ENCODE measurements around the gene ADAMTS6. TPM values are rescaled to one million over a fixed set of nuclear protein-coding genes. Genes with fewer than 3 reads are reported as not detected.
A peak's percentile ranks its signal among the peaks of the same experiment; 100 is the strongest.

ADAMTS6 gene
- total and polyA plus RNA-seq, 9 donors, result 0.80 to 3.2 (median 1.4) TPM

- H3K4me1 ChIP-seq (ENCODE audit: control insufficient read depth, insufficient read depth, low read length), result no peaks in the 10 kb centered on the region
- H3K9me3 ChIP-seq (replicated peaks; ENCODE audit: control insufficient read depth, low read depth, low read length), result no peaks in the 10 kb centered on the region
- no peaks in the 10 kb centered on the region for H3K36me3 ChIP-seq (ENCODE audit: control insufficient read depth, insufficient read depth, low read length)
- no peak for DNase-seq
- H3K27ac ChIP-seq (ENCODE audit: low read length), result no peak overlapping the region
- H3K27me3 ChIP-seq (ENCODE audit: control insufficient read depth, insufficient read depth, low read length), result no peaks in the 10 kb centered on the region
- no peak overlapping the region for H3K4me3 ChIP-seq (ENCODE audit: low read length)
- WGBS (ENCODE audit: insufficient coverage), result no CpG with 5 or more reads among the region's 3 CpGs
These were observed 181.9 kb downstream of the ADAMTS6 start for GRCh38 chr5:65299861-65300260.

DNA sequence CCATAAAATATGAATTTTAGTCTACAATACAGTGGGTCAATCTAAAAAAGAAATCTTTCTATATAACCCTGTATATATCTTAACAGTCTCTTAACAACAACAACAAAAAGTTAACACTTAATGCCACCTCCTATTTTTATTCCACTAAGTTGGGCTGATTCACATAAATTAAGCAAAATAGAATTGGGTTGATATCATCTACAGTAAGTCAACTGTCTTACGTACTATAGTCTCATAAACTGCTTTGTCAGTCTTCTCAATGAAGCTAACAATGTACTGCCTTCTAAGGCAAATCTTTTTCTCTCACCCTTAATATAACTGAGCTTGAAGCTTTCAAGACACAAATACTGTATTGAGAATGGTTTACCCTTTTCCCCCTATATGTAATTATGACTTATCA, 185.7 kb downstream of the ADAMTS6 start:
- H3K27me3 ChIP-seq (ENCODE audit: control insufficient read depth, insufficient read depth, low read length), result no peaks in the 10 kb centered on the region
- no peaks in the 10 kb centered on the region for H3K9me3 ChIP-seq (replicated peaks; ENCODE audit: control insufficient read depth, low read depth, low read length)
- H3K4me1 ChIP-seq (ENCODE audit: control insufficient read depth, insufficient read depth, low read length), result no peaks in the 10 kb centered on the region
- no peaks in the 10 kb centered on the region for H3K36me3 ChIP-seq (ENCODE audit: control insufficient read depth, insufficient read depth, low read length)
- H3K4me3 ChIP-seq (ENCODE audit: low read length), result no peak overlapping the region
- WGBS (ENCODE audit: insufficient coverage), result no CpG with 5 or more reads among the region's 1 CpG
- H3K27ac ChIP-seq (ENCODE audit: low read length), result no peak overlapping the region
- DNase-seq, result no peak

DNA sequence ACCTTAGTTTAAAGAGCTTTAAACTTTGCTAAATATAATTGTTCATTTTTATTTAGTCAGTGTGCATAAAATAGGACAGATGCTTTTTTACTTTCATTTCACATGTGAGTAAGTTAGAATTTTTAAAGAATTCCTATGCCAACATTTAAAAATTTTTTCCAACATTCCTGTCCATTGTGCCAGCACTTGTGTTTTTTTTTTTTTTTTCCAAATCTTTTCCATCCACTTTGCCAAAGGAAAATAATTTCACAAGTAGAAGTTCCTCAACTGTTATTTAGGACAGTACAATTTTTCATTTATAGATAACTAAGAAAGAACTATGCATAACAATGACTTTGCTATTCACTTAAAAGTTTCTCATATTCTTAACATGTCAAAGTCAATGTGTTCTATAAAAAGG, 189.5 kb downstream of the ADAMTS6 start:
- Histone ChIP-seq H3K4me3 (ENCODE audit: low read length) (no peak overlapping the region), H3K9me3 (replicated peaks; ENCODE audit: control insufficient read depth, low read depth, low read length) (no peaks in the 10 kb centered on the region), H3K27me3 (ENCODE audit: control insufficient read depth, insufficient read depth, low read length) (no peaks in the 10 kb centered on the region), H3K27ac (ENCODE audit: low read length) (no peak overlapping the region), H3K36me3 (ENCODE audit: control insufficient read depth, insufficient read depth, low read length) (no peaks in the 10 kb centered on the region), H3K4me1 (ENCODE audit: control insufficient read depth, insufficient read depth, low read length) (no peaks in the 10 kb centered on the region)
- DNase-seq, result peak; percentile 66

- Histone ChIP-seq H3K27me3 (ENCODE audit: control insufficient read depth, insufficient read depth, low read length) (no peaks in the 10 kb centered on the region), H3K4me1 (ENCODE audit: control insufficient read depth, insufficient read depth, low read length) (no peaks in the 10 kb centered on the region), H3K4me3 (ENCODE audit: low read length) (no peak overlapping the region), H3K27ac (ENCODE audit: low read length) (no peak overlapping the region), H3K36me3 (ENCODE audit: control insufficient read depth, insufficient read depth, low read length) (no peaks in the 10 kb centered on the region), H3K9me3 (replicated peaks; ENCODE audit: control insufficient read depth, low read depth, low read length) (no peaks in the 10 kb centered on the region)
- WGBS (ENCODE audit: insufficient coverage), result no CpG with 5 or more reads among the region's 1 CpG
- peak; percentile 8 for DNase-seq
These were observed 191.0 kb downstream of the ADAMTS6 start for GRCh38 chr5:65290677-65291076.

DNA sequence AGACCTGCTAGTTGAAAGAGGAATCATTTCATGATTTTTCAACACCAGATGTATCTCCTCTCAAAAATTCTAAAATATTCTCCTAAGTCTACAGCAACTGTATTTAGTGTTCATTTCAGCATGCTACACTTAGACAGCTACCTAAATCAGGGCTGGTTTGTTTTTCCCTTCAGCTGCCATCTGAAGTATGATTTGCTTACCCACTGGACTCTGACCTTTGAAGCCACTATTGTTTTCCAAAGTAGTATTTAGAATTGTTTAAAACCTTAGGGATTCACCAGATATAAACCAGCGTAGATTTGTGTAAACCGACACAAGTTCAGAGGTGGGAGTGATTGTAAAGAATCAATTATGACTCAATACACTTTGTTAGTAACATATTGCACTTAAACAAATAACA, 193.1 kb downstream of the ADAMTS6 start:
- H3K27ac ChIP-seq (ENCODE audit: low read length), result no peak overlapping the region
- no peak for DNase-seq
- no peak overlapping the region for H3K4me3 ChIP-seq (ENCODE audit: low read length)
- no peaks in the 10 kb centered on the region for H3K4me1 ChIP-seq (ENCODE audit: control insufficient read depth, insufficient read depth, low read length)
- H3K36me3 ChIP-seq (ENCODE audit: control insufficient read depth, insufficient read depth, low read length), result no peaks in the 10 kb centered on the region
- H3K27me3 ChIP-seq (ENCODE audit: control insufficient read depth, insufficient read depth, low read length), result no peaks in the 10 kb centered on the region
- no CpG with 5 or more reads among the region's 2 CpGs for WGBS (ENCODE audit: insufficient coverage)
- no peaks in the 10 kb centered on the region for H3K9me3 ChIP-seq (replicated peaks; ENCODE audit: control insufficient read depth, low read depth, low read length)

- no CpG with 5 or more reads among the region's 2 CpGs for WGBS (ENCODE audit: insufficient coverage)
- no peaks in the 10 kb centered on the region for H3K9me3 ChIP-seq (replicated peaks; ENCODE audit: control insufficient read depth, low read depth, low read length)
- no peaks in the 10 kb centered on the region for H3K4me1 ChIP-seq (ENCODE audit: control insufficient read depth, insufficient read depth, low read length)
- no peaks in the 10 kb centered on the region for H3K27me3 ChIP-seq (ENCODE audit: control insufficient read depth, insufficient read depth, low read length)
- H3K27ac ChIP-seq (ENCODE audit: low read length), result no peak overlapping the region
- no peak for DNase-seq
- H3K36me3 ChIP-seq (ENCODE audit: control insufficient read depth, insufficient read depth, low read length), result no peaks in the 10 kb centered on the region
- no peak overlapping the region for H3K4me3 ChIP-seq (ENCODE audit: low read length)
These were observed 202.1 kb downstream of the ADAMTS6 start for GRCh38 chr5:65279603-65280002.

- WGBS (ENCODE audit: insufficient coverage), result no CpG with 5 or more reads among the region's 1 CpG
- H3K36me3 ChIP-seq (ENCODE audit: control insufficient read depth, insufficient read depth, low read length), result no peaks in the 10 kb centered on the region
- no peak overlapping the region for H3K27ac ChIP-seq (ENCODE audit: low read length)
- H3K4me1 ChIP-seq (ENCODE audit: control insufficient read depth, insufficient read depth, low read length), result no peaks in the 10 kb centered on the region
- no peak overlapping the region for H3K4me3 ChIP-seq (ENCODE audit: low read length)
- H3K27me3 ChIP-seq (ENCODE audit: control insufficient read depth, insufficient read depth, low read length), result no peaks in the 10 kb centered on the region
- H3K9me3 ChIP-seq (replicated peaks; ENCODE audit: control insufficient read depth, low read depth, low read length), result no peaks in the 10 kb centered on the region
- no peak for DNase-seq
These were observed 205.4 kb downstream of the ADAMTS6 start for GRCh38 chr5:65276178-65276890.

DNA sequence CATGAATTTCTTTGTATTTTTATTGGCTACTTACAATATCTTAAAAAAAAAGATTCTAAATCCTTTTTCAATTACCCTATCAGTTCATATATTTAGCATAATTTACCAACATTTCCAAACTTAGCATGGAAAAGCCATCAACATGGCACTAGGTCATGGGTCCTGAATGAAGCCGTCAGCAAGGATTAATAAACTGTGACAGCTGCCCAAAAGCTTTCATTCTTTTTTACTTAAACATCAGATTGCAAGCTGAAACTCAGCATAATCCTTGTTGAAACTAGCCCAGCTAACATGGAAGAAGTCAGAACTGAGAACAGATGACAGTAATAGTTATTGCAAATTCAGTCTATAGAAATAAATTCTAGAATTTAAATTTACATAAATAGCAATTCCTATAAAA, 209.8 kb downstream of the ADAMTS6 start:
- 67% methylated on average over 1 of the region's 1 CpG for WGBS (ENCODE audit: insufficient coverage)
- H3K27ac ChIP-seq (ENCODE audit: low read length), result no peak overlapping the region
- H3K4me3 ChIP-seq (ENCODE audit: low read length), result no peak overlapping the region
- DNase-seq, result peak; percentile 24
- H3K4me1 ChIP-seq (ENCODE audit: control insufficient read depth, insufficient read depth, low read length), result no peaks in the 10 kb centered on the region
- H3K27me3 ChIP-seq (ENCODE audit: control insufficient read depth, insufficient read depth, low read length), result no peaks in the 10 kb centered on the region
- no peaks in the 10 kb centered on the region for H3K9me3 ChIP-seq (replicated peaks; ENCODE audit: control insufficient read depth, low read depth, low read length)
- H3K36me3 ChIP-seq (ENCODE audit: control insufficient read depth, insufficient read depth, low read length), result no peaks in the 10 kb centered on the region

DNA sequence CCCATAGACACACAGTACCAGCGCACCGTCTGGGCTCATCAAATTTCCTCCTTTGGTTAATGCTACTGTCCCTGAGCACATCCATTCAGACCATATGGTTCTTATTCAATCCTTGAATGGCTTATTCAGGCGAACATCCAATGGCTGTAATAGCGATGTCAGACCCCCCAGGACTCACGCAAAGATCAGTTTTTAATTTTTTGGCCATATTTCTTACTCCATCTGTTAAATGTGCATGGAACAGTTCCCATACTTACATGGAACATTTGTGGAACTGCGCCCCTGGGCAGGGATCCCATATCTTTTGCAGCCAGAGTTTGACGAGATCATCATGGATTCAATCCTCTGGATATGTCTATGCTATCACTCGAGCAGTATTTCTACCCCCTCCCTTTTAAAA, 213.2 kb downstream of the ADAMTS6 start:
- WGBS (ENCODE audit: insufficient coverage), result 19% methylated on average over 6 of the region's 8 CpGs
- H3K27ac ChIP-seq (ENCODE audit: low read length), result no peak overlapping the region
- peak; percentile 97 for DNase-seq
- no peaks in the 10 kb centered on the region for H3K4me1 ChIP-seq (ENCODE audit: control insufficient read depth, insufficient read depth, low read length)
- no peaks in the 10 kb centered on the region for H3K36me3 ChIP-seq (ENCODE audit: control insufficient read depth, insufficient read depth, low read length)
- H3K9me3 ChIP-seq (replicated peaks; ENCODE audit: control insufficient read depth, low read depth, low read length), result no peaks in the 10 kb centered on the region
- no peaks in the 10 kb centered on the region for H3K27me3 ChIP-seq (ENCODE audit: control insufficient read depth, insufficient read depth, low read length)
- H3K4me3 ChIP-seq (ENCODE audit: low read length), result no peak overlapping the region

GRCh38 chr5:65264420-65264819, 217.3 kb downstream of the ADAMTS6 start:
- H3K9me3 ChIP-seq (replicated peaks; ENCODE audit: control insufficient read depth, low read depth, low read length), result no peaks in the 10 kb centered on the region
- no peak overlapping the region for H3K27ac ChIP-seq (ENCODE audit: low read length)
- H3K27me3 ChIP-seq (ENCODE audit: control insufficient read depth, insufficient read depth, low read length), result no peaks in the 10 kb centered on the region
- H3K36me3 ChIP-seq (ENCODE audit: control insufficient read depth, insufficient read depth, low read length), result no peaks in the 10 kb centered on the region
- WGBS (ENCODE audit: insufficient coverage), result no CpG with 5 or more reads among the region's 1 CpG
- peaks cover 3% of the 10 kb centered on the region for H3K4me1 ChIP-seq (ENCODE audit: control insufficient read depth, insufficient read depth, low read length)
- H3K4me3 ChIP-seq (ENCODE audit: low read length), result no peak overlapping the region
- no peak for DNase-seq

DNA sequence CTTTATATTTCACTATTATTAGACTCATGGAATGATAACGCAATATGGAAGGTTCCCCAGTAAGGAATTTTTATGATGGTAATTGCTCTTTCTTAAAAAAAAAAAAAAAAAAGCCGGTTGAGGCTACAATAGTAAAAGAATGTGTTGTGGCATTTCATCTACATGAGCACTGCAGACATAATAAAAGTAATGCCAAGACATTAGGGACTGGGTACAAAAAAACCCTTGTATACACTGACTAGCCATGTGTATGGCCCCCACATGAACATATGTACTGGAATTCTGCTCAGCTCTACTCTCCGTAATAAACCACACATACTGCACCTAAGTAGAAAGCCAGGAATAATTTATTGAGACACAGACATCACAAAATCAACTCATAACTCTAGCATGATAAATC, 218.4 kb downstream of the ADAMTS6 start:
- no peak for DNase-seq
- Histone ChIP-seq H3K9me3 (replicated peaks; ENCODE audit: control insufficient read depth, low read depth, low read length) (no peaks in the 10 kb centered on the region), H3K4me1 (ENCODE audit: control insufficient read depth, insufficient read depth, low read length) (peaks cover 3% of the 10 kb centered on the region), H3K27ac (ENCODE audit: low read length) (no peak overlapping the region), H3K4me3 (ENCODE audit: low read length) (no peak overlapping the region), H3K27me3 (ENCODE audit: control insufficient read depth, insufficient read depth, low read length) (no peaks in the 10 kb centered on the region), H3K36me3 (ENCODE audit: control insufficient read depth, insufficient read depth, low read length) (no peaks in the 10 kb centered on the region)
- no CpG with 5 or more reads among the region's 3 CpGs for WGBS (ENCODE audit: insufficient coverage)

All from muscle of leg (tissue), 11 donors.